SH-SY5Y (cell line): ENCODE results near the gene SNN.

ENCODE experiments used
- GATA2 ChIP-seq: IDR thresholded peaks from 2 replicates; pipeline ENCODE4 v1.6.1; 2011; ENCODE audit warnings: mild to moderate bottlenecking, low read depth, low read length
- GATA3 ChIP-seq: IDR thresholded peaks from 2 replicates; pipeline ENCODE4 v1.6.1; 2011; ENCODE audit warnings: low read depth, mild to moderate bottlenecking, low read length, moderate library complexity

GRCh38 chr16:11683145-11683544, 14.9 kb downstream of the SNN start:
- TF ChIP-seq GATA2 (no peak), GATA3 (no peak)
